Mucosa of descending colon (tissue), 3 donors: ENCODE results near the gene CPB2. TPM values are rescaled to one million over a fixed set of nuclear protein-coding genes. Genes with fewer than 3 reads are reported as not detected.

Source experiments
- ATAC-seq: fragments of 200-7000 bp; cut with Tn5 transposase; one replicate; pipeline ENCODE4 v1.9.1; 2020; ENCODE audit warnings: mild to moderate bottlenecking, moderate library complexity
- DNase-seq, 3 donors: peaks; one replicate each; pipeline ENCODE4 v3.0.0-alpha.2; 2020
- H3K36me3 ChIP-seq: fragments of 200-600 bp; one replicate; pipeline ENCODE4 v1.8.0; 2021; ENCODE audit warnings: low read depth, mild to moderate bottlenecking
- H3K4me1 ChIP-seq: fragments of 200-600 bp; one replicate; pipeline ENCODE4 v1.8.0; 2021; ENCODE audit warnings: low read depth, mild to moderate bottlenecking
- H3K4me3 ChIP-seq: fragments of 200-600 bp; one replicate; pipeline ENCODE4 v1.8.0; 2021; ENCODE audit warnings: mild to moderate bottlenecking
- H3K9me3 ChIP-seq: fragments of 200-600 bp; one replicate; pipeline ENCODE4 v1.8.0; 2021; ENCODE audit warnings: mild to moderate bottlenecking
- intact Hi-C, 2 donors: fragments of 100-400 bp; cut with DNase I in 1 of 2; cut with micrococcal nuclease in 1 of 2; formaldehyde crosslinking; loops; one replicate each; pipeline versions ENCODE4 v1.11.0 to v1.11.1; 2022; cut with DNase I, micrococcal nuclease
- total RNA-seq, 3 donors: library from RNA; stranded (reverse); fragmentation: NEBNext Ultra II Directional in 2 of 3; extraction: Animal tissue kit (Norgen Biotek cat#: 25700) in 2 of 3; gene quantifications; one replicate each; pipeline versions ENCODE4 v1.2.1 to v1.2.4, GENCODE V29; 2021 to 2023
- TF ChIP-seq, protein P1 (sequence below): fragments of 200-600 bp; IDR thresholded peaks from one replicate; pipeline ENCODE4 v1.8.0; 2022; ENCODE audit warnings: antibody characterized with exemption, mild to moderate bottlenecking
- donor health status: DM: no; HTN: no; CAD: no; lungs with moderate emphysema.
- donor health status: DM: no; HTN: no; CAD: no.
- donor health status: DM: no; HTN: yes; CAD: no.

Gene CPB2
- total RNA-seq, 3 donors from 2014 or later, result not detected

DNA sequence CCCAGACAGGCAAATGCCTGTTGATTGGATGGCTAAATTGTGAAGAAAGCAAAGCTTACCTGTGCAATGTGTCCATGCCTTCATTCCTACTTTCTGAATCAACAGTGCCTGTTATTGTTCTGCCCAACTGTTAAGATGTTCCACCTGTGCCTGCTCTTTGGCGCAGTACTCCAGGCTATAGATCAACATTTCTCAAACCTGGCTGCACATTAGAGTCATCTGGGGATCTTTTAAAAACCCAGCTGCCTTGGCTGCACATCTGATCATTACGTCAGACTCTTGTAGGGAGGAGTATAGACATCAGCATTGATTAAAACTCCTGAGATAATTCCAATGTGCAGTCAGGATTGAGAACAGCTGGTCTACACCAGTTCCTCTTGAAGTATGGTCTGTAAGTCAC lies 16.2 kb upstream of the CPB2 start:
- intact Hi-C loops, result no loop called here

DNA sequence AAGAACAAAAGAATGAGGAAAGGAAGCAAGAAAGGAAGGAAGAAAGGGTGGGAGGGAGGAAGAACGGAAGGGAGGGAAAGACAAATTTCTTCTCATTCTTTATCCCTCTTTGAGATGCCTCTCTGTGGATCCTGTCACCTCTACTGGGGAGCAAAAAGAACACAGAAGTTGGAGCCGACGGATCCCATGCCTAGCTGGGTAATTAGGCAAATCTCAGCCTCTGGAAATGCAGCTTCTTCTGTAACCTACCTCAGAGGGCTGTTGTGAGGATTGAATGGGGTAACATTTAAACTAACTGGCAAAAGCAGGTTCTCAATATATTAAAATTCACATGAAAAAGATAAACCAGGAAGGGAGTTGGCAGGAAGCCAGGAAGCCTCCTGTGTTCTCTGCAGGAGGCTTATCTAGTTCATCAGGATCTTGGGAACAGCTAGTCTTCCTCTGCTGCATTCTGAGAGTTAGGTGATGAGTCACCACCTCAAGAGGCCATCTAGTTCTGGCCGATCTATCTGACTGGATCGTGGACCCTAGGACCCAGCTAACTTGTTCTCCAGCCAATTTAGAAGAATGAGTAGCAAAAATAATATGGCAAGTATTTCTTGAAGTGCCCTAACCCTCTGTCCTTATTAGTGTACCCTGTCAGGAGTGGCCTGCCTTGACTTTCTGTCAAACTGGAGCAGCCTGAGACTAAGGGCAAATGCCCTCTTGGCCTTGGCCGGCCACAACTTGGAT lies 15.2 kb upstream of the CPB2 start:
- Histone ChIP-seq H3K9me3 (no peaks in the 10 kb centered on the region), H3K4me3 (no peak overlapping the region), H3K36me3 (no peaks in the 10 kb centered on the region), H3K4me1 (no peaks in the 10 kb centered on the region)
- intact Hi-C loops, result no loop called here
- TF ChIP-seq, protein P1, sequence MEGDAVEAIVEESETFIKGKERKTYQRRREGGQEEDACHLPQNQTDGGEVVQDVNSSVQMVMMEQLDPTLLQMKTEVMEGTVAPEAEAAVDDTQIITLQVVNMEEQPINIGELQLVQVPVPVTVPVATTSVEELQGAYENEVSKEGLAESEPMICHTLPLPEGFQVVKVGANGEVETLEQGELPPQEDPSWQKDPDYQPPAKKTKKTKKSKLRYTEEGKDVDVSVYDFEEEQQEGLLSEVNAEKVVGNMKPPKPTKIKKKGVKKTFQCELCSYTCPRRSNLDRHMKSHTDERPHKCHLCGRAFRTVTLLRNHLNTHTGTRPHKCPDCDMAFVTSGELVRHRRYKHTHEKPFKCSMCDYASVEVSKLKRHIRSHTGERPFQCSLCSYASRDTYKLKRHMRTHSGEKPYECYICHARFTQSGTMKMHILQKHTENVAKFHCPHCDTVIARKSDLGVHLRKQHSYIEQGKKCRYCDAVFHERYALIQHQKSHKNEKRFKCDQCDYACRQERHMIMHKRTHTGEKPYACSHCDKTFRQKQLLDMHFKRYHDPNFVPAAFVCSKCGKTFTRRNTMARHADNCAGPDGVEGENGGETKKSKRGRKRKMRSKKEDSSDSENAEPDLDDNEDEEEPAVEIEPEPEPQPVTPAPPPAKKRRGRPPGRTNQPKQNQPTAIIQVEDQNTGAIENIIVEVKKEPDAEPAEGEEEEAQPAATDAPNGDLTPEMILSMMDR, result no peak
- DNase-seq (no peak), ATAC-seq (no peak)

More for the DNA sequence above, 16.2 kb upstream of the CPB2 start:
- Histone ChIP-seq H3K36me3 (no peaks in the 10 kb centered on the region), H3K4me1 (no peaks in the 10 kb centered on the region), H3K9me3 (no peaks in the 10 kb centered on the region), H3K4me3 (no peak overlapping the region)
- TF ChIP-seq, protein P1, result no peak
- DNase-seq (no peak), ATAC-seq (no peak)

DNA sequence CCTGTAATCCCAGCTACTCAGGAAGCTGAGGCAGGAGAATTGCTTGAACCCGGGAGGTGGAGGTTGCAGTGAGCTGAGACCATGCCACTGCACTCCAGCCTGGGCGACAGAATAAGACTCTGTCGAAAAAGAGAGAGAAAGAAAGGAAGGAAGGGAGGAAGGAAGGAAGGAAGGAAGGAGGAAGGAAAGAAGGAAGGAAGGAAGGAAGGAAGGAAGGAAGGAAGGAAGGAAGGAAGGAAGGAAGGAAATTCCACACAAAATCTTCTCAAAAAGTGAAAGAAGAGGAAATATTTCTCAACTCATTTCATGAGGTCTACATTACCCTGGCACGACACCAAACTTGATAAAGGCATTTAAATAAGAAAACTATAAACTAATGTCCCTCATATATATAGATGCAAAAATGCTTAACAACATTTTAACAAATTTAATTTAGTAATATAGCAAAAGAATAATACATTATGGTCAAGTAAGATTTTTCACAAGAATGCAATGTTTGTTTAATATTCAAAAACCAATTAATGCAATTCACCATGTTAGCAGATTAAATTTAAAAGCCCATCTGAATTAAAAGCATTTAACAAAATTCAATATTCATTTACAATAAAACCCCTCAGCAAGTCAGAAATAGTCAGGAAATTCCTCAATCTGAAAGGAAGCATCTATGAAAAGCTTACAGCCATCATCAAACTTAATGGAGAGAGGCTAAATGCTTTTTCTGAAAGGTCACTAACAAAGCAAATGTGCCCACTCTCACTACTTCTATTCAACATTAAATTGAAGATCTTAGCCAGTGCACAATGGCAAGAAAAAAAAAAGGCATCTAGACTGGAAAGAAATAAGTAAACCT lies 12.0 kb upstream of the CPB2 start:
- Histone ChIP-seq H3K36me3 (no peaks in the 10 kb centered on the region), H3K9me3 (no peaks in the 10 kb centered on the region), H3K4me3 (no peak overlapping the region), H3K4me1 (no peaks in the 10 kb centered on the region)
- no peak for ATAC-seq
- DNase-seq, result no peak
- intact Hi-C loops, result no loop called here
- TF ChIP-seq, protein P1, result no peak

DNA sequence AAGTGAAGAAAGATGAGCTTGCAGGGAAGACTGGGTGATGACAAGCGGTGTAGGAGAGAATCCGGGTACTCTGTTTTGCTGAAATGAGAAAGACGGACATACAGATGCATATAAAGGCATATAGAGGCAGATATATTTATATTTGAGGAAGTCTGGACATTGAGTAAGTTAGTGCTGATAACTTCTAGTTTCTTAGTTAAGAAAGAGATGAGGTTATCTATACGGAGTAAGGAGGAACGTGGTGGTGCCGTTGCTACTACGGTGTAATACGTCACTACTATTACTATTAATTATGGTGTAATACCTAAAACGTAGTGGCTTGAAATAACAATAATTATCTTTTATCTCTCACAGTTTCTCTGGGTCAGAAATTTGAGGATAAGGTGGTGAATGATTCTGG lies 9.8 kb upstream of the CPB2 start:
- DNase-seq (no peak), ATAC-seq (no peak)
- Histone ChIP-seq H3K4me3 (no peak overlapping the region), H3K4me1 (no peaks in the 10 kb centered on the region), H3K9me3 (no peaks in the 10 kb centered on the region), H3K36me3 (no peaks in the 10 kb centered on the region)
- TF ChIP-seq, protein P1, result no peak
- intact Hi-C loops, result no loop called here

DNA sequence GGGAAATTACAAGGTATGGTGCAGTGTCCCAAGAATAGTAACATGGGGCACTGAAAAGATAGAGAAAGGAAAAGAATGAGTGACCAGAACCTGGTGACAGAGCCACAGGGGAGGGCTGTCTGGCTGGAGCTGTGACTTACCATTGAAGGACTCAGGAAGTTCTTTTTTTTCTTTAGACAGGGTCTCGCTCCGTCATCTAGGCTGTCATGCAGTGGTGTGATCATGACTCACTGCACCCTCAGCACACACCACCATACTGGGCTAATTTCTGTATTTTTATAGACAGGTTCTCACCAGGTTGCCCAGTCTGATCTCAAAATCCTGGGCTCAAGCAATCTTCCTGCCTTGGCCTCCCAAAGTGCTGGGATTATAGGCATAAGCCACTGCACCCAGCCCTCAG lies 8.8 kb upstream of the CPB2 start:
- Histone ChIP-seq H3K9me3 (no peaks in the 10 kb centered on the region), H3K36me3 (no peaks in the 10 kb centered on the region), H3K4me1 (no peaks in the 10 kb centered on the region), H3K4me3 (no peak overlapping the region)
- intact Hi-C loops, result no loop called here
- DNase-seq (no peak), ATAC-seq (no peak)
- TF ChIP-seq, protein P1, result no peak
